Stimulated activated CD4-positive, alpha-beta T cell treated with anti-CD3 and anti-CD28 coated beads, TNF-alpha, amount 100 ng/mL, for 48 hours (primary cell): ENCODE results near the gene EML6.

ENCODE experiments used
- DNase-seq, 3 donors: peaks; one replicate each; pipeline ENCODE4 v3.0.0-alpha.2; 2020; ENCODE audit warnings: low read depth in 3 of 3

EML6 gene

DNA sequence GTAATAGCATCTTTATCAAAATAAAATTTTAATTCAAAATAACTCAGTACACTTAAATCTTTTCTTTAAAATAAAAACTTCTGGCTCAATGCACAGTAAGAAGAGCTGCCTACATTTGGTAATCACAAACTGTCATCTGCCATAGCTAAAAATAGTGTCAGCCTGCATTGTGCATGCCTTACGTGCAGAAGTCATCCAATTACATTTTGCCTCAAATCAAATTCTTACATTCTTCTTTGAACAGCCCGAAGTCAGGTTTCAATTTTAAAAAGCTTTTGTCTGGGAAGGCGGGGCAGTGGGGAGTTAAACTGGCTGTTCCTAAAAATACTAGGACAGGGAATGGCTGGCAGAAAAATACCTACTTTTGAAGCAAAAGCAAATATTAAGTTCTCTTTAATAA lies 275.7 kb downstream of the EML6 start:
- no peak for DNase-seq

DNA sequence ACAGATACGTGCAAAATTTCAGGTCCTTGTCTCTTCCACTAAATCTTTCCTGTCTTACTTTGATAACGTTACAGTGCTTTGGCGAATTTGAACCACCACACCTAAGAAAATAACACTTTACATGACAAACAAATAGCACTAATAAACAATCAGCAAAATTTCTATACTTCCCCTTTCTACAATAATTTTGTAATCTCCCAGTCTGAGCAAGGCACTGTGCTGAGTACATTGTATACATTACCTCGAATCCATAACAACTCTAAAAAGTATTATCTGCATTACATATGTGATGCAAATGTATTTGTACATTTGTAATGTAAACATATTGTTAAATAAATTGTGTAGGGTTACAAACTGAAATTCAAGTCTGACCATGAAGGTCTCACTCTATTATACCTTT lies 276.9 kb downstream of the EML6 start:
- no peak for DNase-seq

DNA sequence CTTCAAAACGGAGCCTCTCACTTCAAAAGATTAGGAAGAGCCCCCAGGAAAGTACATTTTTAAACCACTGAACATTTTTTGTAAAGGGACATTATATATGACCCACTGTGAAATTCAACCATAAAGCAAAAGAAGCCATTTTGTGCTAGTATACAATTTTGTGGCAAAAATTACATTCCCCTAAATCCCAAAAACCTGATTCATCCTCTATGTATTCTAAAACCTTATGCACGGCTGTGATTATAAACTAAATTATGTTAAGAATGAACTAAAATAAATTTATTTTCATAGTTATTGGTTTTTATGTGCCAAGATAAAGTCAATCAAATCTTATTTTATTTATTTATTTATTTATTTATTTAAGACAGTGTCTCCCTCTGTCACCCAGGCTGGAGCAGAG lies 278.3 kb downstream of the EML6 start:
- DNase-seq: no peak

DNA sequence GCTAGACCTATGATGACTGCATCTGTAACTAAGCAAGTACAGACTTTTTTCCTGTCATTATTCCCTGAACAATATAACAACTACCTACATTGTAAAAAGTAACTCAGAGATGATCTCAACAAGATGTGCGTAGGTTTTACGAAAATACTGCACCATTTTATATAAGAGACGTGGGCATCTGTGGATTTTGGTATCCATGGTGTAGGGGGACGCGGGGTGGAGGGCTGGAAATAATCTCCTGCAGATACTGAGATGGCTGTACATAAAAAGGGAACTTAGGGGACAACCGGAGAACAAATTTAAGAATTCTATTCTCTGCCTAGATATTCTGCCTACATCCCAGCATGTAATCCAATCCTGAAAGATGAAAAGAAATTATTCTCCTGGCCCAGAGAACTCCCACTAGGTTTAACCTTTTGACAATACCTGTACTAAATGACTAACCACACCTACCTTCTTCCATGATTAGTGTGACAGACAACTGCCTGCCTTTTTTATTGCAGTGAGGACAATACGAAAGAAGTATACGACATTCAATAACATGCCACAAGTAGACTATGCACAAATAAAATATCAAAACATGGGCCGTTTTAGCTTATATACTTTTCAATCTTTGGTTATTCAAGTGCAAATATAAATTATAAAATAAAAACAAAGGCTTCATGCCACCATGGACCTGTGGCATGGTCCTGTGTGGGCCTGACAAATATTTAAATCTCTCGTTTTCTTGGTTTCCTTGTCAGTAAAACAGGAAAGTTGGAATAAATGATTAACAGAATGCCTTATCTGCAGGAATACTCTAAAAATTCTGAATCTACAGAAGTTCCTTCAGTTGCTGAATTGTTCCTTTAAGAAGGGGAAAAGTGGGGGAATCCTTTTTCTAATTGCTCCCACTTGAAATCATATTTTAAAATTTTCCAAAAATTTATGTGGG lies 280.5 kb downstream of the EML6 start:
- no peak for DNase-seq

DNA sequence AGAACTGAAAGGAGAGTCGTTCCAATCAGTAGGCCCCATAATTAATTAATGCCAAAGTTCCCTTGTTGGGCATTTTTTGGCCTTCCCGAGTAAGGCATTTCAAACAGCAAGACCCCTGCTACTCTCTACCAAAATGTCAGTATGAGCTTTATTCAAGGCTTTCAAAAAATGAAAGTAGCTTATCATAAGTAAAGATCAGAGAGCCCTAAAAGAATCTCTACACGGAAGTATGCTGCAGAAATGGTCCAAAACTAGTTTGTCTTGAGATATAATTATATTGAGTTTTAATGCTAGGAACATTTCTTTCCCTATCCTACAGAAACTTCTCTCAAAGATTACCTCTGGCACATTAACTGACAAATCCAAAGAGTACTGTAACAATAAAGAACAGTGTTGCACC lies 282.8 kb downstream of the EML6 start:
- DNase-seq: no peak

DNA sequence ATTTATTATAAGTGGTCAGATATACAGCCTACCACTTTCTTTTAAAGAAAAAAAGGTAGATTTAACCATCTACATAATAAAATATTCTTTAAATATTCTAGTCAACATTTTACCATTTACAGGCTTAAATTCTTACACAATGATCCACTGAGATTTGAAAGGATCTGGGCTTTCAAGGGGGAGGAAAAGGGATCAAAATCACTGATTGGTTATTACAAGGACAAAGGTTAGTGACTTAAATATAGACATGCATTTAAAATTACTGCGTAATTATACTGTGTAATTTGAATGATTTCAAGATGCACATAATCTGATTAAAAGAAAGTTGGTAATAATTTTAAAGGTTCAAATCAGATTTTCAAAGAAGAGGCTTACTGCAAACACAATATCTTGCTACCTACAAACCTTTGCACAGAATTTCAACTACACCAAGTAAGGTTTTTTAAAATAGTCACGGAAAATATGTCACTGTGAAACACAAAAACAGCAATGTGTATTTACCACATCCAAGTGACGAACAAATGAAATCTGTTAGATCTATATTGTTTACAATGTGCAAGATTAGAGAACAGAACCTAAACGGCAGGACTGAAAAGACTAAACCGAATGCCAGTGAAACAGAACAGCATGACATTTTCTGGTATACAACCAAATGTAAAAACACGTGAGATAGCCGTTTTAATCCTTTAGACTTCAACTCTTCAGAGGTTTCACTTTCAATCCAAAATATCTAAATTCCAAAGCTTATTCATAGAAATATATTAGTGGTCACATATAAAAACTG lies 286.0 kb downstream of the EML6 start:
- DNase-seq: no peak

DNA sequence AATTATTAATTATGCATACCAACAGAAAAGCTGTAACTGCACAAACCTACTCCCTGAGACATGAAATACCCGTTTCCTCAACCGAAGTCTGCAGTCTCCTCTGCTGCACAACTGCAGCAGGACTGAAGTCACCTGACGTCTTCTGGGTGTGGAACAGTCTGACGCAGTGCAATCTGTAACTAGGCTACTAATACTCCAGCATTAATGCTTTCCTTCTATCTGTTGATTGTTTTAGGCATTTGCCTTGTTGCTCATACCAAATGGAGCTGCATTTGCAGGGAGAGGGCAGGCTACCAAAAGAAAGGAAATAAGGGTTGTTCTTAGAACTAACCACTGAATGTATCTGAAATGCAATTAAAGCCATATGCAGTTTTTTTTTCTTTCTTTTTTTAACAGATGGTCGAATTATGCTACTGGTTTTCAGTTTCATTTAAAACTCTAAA lies 286.7 kb downstream of the EML6 start:
- no peak for DNase-seq

DNA sequence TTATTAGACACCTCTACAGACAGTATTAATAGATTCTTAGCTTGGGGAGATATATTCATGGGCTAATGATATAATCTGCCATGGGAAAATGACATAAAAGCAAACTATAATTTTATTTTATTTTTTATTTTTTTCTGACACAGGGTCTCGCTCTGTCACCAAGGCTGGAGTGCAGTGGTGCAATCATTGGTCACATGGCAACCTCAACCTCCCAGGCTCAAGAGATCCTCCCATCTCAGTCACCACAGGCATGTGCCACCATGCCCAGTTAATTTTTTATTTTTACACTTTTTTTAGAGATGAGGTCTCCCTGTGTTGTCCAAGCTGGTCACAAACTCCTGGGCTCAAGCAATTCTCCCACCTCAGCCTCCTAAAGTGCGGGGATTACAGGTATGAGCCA lies 287.5 kb downstream of the EML6 start:
- DNase-seq: no peak

DNA sequence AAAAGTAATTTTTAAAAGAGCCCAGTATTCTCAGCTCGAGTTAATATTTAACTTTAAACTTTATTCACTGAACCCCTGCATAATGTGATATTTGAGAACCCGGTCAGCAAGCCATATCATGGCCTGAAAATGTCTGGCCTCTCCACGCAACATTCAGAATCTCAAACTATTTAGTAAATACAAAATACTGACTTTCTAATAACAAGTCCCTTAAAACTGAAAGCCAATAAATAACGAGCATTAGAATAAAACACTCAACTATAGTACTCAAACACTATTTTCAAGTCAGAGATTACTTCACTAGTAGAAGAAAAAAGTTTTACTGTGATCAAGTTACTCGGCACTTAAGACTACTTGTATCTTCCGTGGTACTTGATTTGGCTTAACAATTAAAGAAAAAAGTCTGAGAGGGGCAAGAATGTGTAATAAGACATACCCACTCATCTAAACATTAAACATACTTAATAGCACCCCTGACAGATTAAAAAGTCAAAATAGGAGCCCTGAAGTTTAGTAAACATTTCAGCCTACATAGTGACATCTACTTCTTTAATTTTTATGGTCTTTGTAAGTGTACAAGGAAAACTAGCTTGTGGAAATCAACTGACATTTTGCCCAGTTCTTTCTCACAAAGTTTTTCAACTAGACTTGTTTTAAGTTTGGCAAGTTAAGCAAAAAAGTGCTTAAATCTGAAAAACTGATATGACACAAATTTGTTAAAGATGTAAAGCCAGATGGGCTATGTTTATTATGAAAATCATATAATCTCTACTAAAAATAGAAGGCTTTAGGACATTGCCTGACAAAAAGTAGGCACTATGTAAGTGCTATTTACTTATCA lies 288.6 kb downstream of the EML6 start:
- DNase-seq: no peak

DNA sequence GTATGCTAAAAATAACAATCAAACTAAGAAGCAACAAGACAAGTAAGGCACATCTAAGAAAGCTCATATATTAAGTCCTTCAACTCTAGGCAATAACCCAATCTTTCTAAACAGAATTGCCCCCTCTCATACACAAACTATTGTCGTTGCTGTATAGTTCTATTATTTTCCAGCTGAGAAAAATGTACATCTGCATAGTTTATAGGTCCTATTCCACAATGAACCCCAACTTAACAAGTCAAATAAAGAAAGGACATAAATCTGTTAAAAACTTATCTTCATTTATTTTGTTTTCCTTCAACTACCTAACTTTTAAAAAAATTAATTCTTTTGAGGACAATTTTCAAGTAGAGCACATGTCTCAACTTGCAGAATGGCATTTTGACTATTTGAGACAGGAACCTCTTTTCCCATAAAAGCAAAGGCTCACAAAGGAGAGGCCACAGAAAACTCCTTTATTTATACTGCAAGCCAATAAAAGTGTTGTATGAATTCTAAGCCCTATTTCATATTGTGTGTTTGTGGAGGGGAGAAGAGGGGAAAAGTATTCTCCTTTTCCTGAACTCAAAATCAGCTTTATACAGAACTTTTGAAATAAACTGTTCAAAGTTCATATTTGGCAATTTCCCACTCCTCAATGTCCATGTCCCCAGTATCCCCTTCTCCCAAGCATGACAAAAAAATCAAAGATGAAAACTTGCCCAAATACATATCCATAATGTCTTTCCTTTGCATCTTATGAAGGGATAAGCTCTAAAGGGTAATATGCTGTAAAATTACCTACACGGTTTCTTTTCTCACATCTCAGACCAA lies 289.4 kb downstream of the EML6 start:
- no peak for DNase-seq

DNA sequence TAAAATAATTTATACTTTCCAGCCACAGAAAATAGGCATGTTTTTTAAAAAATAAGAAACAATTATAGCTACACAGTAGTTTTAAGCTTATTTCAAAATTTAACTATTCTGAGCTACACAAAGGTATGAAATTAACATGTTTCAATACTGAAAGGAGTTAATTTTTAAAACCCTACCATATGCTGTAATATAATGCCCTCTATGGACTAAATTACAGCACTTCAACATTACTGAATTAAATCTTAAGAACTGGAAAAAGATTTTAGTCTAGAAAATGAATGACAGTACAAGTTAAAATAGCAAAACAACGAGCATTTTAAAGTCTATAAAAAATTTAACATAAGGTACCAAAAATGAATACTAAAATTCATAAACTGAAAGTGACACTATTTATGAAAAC lies 290.5 kb downstream of the EML6 start:
- no peak for DNase-seq

DNA sequence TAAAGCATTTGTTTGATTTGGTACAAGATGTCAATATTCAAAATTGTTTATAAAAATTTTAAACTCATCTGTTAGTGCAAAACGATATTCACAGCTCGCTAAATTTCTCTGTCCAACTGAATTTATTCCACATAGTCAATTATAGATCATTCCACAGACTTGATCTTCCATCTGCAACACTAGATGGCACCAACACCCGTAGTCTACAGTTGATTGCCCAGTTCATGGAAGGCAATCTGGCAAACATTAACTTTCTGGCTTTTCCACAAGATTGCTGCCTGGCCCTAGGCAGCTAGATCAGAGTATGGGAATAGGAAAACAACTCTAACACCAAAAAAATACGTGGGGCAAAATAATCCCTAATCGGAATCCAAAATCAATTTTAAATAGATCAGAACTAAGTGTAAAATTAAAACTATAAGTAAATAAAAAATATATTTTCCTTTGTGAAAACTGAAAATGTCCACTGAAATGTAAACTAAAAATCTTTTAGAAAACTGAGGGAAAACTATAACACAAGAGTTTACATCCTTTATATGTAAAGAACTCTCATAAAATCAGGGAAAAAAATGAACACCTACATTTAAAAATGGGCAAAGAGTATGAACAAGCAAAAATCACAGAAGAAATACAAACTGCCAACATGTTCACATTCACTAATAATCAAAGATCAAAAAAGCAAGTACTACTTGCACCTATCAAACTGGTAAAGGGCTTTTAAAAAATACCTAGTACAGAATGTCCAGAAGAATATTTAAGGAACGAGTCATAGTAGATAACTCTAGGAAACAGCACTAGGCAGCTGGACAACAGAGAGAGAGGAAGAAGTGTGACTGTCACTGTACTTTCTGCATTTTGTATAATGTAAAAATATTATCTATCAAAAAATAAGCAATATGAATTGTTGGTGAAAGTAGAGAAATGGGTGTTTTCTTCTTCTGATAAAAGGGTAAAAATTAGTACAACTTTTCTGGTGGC lies 291.8 kb downstream of the EML6 start:
- DNase-seq: peak in 1 of 3 donors; percentile 8

DNA sequence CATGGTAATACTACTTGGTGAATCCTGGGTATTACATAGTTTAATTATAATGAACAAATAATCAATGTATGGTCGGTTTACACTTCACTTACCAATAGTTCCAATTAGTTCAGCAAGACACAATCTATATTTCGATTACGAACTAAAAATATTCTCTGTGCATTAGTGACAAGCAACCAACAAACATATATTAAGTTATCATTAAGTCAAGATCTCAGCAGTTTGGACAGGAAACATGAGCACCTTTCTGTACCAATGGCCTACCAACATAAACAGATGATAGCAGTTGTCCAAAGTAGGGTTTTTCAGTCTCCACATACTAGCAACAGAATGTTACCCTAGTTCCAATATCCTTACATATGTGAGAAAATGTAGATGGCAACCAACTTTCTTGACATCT lies 294.0 kb downstream of the EML6 start:
- no peak for DNase-seq

DNA sequence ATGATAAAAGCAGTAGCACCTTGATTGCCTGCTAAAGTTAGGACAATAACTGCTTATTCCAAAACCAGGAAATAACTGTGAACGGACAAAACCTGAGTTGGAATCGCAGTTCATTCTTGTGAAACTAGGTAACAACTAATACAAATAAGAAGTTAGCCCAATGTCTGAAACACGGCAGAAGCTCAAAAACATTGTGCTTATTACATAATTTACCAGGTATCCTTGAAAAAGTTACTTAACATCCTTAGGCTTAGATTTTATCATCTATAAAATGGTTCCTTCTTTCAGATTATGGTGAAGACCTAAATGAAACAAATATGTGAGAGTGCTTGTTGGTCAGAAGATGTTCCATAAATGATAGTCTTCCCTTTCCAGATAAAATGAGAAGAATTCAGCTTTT lies 294.4 kb downstream of the EML6 start:
- no peak for DNase-seq

DNA sequence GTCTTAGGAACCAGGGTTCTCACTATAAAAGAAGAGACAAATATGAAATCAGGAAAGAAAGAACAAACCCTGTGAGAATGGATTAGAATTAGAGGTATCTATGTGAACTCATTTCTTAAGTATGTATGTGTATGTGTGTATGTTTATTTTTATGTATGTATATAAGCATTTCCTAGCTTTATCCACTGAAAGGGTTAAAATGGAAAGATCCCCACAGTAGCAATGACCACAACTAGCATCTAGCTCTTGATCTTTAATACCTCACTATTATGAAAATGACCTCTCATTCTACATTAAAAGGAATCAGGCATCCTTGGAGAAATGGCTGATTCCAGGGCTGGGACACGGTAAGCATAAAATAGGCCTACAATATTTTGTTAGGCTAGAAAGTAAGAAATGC lies 295.2 kb downstream of the EML6 start:
- DNase-seq: no peak

DNA sequence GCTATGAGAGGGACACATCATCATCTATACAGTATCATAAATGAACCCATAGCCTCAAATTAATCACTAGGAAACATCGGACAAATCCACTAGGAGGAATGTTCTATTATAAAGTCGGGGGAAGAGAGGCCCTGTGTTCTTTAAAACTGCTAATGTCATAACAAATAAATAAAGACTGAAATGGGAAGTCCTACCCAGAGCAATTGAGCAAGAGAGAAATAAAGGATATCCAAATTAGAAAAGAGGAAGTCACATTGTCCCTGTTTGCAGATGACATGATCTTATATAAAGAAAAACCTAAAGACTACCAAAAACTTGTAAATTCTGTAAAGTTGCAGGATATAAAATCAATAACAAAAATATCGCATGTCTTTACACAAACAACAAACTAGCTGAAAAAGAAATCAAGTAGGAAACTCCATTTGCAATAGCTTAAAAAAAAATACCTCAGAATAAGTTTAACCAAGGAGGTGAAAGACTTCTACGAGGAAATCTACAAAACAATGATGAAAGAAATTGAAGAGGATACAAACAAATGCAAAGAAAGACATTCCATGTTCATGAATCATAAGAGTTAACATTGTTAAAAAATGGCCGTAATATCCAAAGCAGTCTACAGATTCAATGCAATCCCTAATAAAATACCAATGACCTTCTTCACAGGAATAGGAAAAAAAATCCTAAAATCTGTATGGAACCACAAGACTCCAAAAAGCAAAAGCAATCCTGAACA lies 296.2 kb downstream of the EML6 start:
- DNase-seq: no peak
